ENCODE measurements around the gene SPTY2D1.
A peak's percentile ranks its signal among the peaks of the same experiment; 100 is the strongest.
"Not testable (repeated sequence)": the region's sequence is repeated elsewhere in the genome, so short reads cannot be mapped to it uniquely, and the experiment has no call there.

Gene SPTY2D1, protein sequence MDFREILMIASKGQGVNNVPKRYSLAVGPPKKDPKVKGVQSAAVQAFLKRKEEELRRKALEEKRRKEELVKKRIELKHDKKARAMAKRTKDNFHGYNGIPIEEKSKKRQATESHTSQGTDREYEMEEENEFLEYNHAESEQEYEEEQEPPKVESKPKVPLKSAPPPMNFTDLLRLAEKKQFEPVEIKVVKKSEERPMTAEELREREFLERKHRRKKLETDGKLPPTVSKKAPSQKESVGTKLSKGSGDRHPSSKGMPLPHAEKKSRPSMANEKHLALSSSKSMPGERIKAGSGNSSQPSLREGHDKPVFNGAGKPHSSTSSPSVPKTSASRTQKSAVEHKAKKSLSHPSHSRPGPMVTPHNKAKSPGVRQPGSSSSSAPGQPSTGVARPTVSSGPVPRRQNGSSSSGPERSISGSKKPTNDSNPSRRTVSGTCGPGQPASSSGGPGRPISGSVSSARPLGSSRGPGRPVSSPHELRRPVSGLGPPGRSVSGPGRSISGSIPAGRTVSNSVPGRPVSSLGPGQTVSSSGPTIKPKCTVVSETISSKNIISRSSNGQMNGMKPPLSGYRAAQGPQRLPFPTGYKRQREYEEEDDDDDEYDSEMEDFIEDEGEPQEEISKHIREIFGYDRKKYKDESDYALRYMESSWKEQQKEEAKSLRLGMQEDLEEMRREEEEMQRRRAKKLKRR

DNA sequence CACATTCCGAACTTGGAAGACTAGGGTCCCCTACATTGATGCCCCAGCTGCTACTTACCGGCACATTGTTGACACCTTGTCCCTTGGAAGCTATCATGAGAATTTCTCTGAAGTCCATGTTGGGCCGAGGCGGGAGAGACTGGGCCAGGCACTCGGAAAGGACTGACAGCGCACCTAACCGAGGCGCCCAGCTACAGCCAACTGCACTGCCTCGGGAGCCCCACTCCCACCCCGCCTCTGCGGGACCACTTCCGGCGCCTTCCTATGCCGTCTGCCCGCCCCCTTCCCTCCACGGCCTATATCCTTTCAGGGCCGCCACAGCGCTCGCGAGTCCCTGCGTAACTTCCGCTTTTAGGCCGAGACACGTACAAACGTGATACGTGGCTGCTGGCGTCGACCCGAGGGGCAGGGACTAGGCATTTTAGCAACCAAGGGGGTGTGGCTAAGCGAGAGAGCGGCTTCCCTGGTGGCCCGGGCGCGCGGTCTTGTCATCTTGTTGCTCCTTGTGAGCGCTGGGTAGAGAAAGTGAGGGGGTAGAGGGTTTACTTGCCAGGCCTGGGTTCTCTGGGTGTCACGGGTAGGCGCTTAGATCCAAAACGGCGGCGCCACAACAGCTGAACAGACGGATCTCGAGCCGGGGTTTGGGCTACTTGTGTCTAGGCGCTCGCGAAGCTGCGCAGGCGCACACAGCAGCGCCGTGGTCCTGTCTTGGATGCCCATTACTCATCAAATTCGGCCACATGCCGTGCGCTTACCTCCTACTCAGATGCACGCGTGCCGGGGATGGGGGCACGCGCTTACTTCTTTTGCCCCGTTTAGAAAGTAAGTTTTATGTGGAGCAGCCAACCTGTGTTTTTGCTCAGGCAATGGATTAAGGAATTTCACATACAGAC, at the start of gene SPTY2D1:
Gene SPTY2D1 (minus strand): TSS at position 203 of the 893 bp plus-strand sequence. CDS start 85 bp downstream, at position 118.
- DNase-seq (ENCODE audit: low read depth): peak; percentile 96

DNA sequence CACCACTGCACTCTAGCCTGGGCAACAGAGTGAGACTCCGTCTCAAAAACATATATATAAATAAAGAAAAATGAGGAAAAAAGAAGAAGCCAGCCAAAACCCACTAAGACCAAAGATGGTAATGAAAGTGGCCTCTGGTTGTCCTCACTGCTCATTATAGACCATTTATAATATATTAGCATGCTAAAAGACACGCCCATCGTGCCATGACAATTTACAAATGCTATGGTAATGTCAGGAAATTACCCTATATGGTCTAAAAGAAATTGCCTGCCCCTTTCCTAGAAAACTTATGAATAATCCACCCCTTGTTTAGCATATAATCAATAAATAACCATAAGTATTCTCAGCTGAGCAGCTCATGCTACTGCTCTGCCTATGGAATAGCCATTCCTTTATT, 48.3 kb upstream of the SPTY2D1 start:
- no peak for DNase-seq (ENCODE audit: low read depth)

DNA sequence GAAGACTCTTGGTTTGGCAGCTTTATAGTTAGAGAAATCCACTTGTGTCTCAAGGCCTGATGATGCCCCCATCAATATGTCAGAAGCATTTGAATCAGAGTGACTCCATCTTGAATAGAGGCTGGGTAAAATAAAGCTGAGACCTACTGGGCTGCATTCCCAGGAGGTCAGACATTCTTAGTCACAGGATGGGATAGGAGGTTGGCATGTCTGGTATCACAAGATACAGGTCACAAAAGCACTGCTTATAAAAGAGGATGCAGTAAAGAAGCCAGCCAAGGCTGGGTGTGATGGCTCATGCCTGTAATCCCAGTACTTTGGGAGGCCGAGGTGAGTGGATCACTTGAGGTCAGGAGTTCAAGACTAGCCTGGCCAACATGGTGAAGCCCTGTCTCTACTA, 47.8 kb upstream of the SPTY2D1 start:
- not testable (repeated sequence) for DNase-seq (ENCODE audit: low read depth)

DNA sequence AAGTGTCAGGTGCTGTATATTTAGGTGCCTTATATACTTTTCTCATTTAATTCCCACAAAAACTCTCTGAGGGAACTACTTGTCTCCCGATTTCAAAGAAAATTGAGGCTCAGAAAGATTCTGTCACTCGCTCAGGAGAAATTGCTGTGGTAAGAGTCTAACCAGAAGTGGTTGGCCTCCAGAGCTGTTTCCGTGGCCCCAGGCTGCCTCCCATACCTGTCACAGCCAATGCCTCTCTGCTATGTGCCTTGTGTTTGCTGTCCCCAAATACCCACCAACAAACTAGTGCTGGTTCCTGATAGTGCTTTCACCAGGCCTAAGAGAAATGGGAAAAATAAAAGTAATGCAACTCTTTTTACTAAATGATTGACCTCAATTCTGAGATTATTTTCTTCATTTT, 43.4 kb upstream of the SPTY2D1 start:
- no peak for DNase-seq (ENCODE audit: low read depth)

DNA sequence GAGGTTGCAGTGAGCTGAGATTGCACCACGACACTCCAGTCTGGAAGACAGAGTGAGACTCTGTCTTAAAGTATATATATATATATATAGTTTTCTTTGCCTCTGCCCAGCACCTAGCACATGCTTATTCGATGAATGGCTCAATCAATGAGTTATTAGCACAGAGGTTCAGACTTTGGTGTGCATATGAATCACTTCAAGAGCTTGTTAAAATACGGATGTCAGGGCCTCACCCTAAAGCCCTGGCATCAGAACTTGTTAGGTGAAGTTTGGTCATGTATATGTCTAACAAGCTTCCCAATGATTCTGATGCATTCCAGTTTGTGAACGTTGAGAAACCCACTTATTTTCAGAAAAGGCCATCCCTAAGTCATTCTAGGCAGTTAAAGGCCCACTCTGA, 42.7 kb upstream of the SPTY2D1 start:
- no peak for DNase-seq (ENCODE audit: low read depth)

DNA sequence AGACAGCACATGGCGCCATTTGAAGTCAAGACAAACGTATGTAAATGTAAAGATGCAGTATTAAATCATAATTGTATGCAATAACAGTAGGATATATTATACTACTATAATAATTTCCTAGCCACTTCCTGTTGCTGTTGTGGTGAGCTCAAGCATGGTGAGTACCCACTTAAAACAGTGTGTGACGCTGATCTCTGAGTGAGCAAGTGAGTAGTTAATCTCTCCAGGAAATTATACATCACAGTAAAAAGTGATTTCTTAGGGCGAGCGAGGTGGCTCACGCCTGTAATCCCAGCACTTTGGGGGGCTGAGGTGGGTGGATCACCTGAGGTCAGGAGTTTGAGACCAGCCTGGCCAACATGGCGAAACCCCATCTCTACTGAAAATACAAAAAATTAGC, 38.1 kb upstream of the SPTY2D1 start:
- DNase-seq (ENCODE audit: low read depth): peak; percentile 34

DNA sequence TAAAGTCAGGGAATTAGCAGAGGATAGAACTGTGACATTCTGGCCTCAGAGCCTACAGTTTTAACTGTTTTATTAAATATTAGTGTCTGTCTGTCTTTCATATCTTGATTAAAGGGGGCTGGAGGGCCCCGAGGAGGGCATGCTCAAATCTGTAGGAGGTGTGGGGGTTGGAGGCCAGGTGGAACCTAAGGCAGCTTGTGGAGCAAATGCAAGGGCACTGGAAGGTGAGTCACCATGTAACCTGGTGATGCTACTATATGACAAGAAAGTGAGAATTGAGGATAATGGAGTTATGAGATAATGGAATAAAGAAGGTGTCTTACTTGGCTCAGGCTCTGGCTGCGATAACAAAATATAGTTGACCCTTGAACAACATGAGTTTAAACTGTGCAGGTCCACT, 37.1 kb upstream of the SPTY2D1 start:
- DNase-seq (ENCODE audit: low read depth): no peak

DNA sequence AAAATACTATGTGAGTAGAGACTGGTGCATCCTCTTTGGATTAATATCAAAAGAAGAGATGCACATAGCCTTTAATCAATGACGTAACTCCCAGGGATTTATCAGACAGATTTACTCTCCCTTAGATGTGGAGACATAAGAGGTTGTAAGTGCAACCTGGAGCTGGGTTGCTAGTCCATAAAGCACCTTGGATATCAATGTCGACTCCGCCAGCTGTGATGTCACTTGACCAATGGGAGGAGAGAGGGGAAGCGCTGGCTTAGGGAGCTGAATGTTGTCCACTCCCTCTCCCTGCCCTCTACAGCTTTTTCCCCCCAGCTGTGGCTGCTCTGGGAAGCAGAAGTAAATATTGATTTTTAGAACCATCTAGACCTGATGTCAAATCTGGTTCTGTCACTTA, 35.6 kb upstream of the SPTY2D1 start:
- DNase-seq (ENCODE audit: low read depth): no peak

DNA sequence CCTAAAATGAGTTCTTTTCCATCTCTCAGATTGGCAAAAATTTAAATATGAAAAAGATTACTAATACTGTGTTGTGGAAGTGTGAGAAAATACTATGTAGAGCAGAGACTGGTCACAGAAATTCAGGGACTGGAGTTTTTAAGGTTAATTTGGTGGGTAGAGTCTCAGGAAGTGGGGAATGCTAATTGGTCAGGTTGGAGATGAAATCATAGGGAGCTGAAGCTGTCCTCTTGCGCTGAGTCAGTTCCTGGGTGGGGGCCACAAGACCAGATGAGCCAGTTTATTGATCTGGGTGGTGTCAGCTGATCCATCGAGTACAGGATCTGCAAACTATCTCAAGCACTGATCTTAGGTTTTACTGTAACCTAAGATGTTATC, 35.1 kb upstream of the SPTY2D1 start:
- DNase-seq (ENCODE audit: low read depth): no peak

DNA sequence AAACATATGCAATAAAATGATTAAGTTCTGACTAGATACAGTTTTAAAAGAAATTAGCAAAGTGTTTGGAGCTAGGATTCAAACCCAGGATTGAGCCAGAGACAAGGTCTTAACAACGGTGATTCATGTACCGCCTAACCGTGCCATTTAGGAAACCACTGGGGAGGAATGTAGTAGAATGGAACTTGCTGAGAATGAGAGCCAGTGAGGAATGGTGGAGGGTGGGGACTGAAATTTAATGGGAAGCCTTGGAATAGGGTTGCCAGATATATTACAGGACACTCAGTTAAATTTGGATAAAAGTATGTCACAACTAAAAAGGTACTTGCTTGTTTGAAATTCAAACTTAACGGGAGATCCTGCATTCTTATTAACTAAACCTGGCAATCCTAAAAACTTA, 34.0 kb upstream of the SPTY2D1 start:
- DNase-seq (ENCODE audit: low read depth): no peak

DNA sequence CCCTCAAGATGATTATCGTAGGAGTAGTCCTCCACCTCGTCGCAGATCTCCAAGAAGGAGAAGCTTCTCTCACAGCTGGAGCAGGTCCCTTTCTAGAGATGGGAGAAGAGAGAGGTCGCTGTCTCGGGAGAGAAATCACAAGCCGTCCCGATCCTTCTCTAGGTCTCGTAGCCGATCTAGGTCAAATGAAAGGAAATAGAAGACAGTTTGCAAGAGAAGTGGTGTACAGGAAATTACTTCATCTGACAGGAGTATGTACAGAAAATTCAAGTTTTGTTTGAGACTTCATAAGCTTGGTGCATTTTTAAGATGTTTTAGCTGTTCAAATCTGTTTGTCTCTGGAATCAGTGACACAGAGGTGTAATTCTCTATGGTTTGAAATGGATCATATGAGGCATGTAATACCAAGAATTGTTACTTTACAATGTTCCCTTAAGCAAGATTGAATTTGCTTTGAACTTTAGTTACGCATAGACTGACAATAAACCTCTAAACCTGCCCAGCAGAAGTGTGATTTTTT, 31.3 kb upstream of the SPTY2D1 start:
- not testable (repeated sequence) for DNase-seq (ENCODE audit: low read depth)

DNA sequence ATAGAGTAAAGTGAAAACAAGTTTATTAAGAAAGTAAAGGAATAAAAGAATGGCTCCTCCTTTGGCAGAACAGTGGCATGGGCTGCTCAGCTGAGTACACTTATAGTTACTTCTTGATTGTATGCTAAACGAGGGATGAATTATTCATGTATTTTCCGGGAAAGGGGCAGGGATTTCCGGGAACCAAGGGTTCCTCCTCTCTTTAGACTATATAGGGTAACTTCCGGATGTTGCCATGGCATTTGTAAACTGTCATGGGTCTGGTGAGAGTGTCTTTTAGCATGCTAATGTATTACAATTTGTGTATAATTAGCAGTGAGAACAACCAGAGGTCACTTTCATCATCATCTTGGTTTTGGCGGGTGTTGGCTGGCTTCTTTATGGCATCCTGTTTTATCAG, 23.5 kb upstream of the SPTY2D1 start:
- DNase-seq (ENCODE audit: low read depth): no peak

DNA sequence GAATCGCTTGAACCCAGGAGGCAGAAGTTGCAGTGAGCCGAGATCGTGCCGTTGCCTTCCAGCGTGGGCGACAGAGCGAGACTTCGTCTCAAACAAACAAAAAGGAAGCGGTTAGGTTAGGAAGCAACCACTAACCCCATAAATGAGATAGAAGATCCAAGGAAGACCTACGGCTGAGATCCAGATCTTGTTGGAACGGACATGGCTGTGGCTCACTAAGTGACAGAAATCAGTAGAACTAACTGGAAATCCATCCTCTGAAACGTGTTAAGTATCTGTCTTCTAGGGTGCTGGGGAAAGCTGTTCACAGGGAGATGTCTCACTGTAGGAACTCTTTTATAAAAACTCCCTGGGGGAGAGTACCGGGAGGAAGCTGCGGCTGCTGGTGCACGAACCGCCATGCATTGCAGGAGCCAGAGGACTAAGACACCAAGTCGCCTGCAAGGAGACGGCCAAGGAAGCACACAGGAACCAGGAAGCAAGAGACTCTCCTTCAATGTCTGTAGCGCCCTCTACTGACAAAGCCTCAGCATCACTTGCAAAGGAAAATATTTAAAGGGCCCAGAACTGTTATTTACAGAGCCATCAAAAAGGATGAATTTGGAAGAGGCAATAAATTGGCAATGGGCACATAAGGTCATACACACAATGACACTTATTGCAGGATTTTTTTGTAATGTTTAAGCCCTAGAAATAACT, 16.9 kb upstream of the SPTY2D1 start:
- DNase-seq (ENCODE audit: low read depth): no peak

DNA sequence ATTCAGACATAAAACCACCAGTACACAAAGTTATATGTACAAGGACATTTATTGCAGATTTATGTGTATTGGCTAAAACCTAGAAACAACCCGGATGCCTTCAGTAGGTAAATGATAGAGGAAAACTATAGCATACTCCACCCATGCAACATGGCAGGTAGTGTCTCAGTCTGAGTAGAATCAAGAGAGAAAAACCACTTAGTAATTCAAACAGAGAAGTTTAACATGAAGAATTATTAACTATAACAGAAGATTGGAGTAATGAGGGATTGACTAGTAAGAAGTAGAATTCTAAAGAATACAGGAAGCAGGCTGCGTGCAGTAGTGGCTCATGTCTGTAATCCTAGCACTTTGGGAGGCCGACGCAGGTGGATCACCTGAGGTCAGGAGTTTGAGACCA, 16.2 kb upstream of the SPTY2D1 start:
- no peak for DNase-seq (ENCODE audit: low read depth)

DNA sequence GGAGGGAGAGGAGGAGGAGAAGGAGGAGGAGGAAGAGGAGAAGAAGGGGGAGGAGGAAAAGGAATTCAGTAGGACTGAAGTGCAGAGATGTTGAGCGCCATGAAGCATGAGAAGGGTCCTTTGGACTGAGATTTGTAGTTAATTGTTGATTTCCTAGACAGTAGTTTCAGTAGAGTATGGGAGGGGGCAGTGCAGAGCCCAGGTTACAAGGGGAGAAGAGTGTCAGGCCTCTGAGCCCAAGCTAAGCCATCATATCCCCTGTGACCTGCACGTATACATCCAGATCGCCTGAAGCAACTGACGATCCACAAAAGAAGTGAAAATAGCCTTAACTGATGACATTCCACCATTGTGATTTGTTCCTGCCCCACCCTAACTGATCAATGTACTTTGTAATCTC, 8.9 kb upstream of the SPTY2D1 start:
- DNase-seq (ENCODE audit: low read depth): not testable (repeated sequence)

DNA sequence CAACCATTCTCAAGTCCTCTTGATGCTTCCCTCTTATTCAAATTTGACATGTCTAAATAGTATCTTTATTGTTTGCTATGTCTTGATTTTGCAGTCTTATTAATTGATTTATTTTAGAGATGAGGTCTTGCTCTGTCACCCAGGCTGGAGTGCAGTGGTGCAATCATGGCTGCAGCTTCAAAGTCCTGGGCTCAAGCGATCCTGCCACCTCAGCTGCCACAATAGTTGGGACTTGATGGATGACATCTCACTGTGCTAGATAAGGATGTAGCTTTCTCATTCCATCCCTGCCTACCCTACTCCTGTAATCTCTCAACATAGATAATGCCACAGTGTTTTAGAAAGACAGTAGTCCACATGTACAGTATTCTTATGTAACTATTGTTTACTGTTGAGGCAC, 7.5 kb upstream of the SPTY2D1 start:
- DNase-seq (ENCODE audit: low read depth): no peak

DNA sequence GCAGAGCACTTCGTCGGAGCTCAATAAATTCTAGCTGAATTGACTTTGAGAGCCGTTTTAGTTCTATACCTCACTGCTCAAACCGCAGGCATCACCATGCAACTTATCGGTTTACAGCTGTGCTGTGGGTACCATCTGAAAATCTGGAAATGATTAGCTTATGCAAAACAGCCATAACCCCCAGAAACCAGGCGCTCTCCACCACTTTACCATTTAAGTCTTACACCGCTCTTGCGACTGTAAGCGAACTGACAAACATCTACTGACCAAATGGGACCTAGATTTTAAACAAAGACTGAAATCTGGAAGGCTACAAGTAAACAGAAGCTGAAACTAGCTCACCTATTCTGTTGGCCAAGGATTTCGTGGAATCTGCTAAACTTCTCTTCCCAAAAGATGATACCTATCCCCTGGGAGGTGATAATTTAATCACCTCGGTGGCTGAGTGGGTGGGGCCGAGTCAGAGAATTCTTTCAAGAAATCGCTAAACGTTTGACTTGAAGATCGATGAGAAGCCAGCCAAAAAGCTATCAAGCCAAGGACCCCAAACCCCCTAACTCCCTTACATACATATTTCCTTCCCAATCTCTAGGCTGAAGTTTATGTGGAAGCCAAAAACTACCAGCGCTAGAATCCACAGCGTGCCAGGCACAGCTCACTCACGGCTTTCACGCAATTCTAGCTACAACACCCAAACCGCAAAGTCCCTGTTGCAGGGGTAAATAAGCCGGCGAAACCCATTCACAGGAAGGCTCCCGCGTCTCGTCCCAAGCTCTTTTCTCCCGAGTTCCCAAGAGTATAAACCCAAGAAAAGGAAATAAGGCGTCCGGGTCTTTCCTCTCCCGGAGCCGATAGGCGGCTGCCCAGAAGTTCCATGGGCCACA, 644 bp downstream of the SPTY2D1 start:
- DNase-seq (ENCODE audit: low read depth): no peak

DNA sequence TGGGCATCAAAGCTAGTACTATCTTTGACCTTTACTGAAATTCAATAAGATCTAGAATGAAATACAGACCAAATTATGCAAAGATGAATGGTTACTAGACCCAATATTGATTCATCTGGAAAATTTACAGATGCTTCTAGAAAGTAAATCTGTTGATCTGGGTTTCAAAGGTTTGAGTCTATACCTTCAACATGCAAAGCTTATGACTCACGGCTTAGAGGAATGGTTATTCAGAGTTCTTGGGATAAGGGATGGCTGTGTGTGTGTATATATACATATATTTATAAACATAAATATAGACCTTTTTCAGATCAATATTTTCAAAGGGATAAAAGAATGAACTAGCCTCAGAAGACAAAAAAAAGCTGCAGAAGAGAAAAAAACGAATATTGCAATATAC, 1.3 kb downstream of the SPTY2D1 start:
- DNase-seq (ENCODE audit: low read depth): no peak

DNA sequence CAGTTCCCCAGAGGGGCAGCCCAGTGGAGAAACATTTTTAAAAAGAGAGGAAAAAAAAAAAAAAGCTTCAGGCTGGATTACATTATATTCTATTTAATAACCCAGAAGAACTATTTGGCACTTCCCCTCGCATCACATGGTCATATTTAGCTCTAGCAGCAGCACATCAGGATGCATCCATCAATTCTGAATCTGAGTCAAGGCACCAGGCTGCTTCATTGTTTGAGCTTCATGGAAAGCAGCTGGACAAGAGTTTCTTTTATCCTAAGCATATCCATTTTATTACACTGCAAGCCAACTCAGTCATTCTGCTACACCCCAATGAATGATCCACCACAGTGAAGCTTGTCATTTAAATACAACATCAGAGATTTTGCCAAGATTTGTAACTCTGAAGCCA, 10.0 kb downstream of the SPTY2D1 start:
- no peak for DNase-seq (ENCODE audit: low read depth)

DNA sequence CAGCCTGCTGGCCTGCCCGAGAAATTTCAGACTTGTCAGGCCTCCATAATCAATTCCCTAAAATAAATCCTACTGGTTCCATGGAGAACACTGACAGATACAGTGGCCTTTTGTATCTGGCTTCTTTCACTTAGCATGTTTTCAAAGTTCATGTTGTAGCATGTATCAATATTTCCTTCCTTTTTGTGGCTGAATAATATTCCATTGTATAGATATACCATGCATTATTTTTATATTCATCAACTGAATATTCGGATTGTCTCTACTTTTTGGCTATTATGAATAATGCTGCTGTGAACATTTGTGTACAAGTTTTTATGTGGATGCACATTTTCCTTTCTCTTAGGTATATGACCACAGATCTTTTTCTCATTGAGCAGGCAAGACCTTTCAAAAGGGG, 10.4 kb downstream of the SPTY2D1 start:
- no peak for DNase-seq (ENCODE audit: low read depth)

Data from stimulated activated CD8-positive, alpha-beta memory T cell treated with anti-CD3 and anti-CD28 coated beads, Interleukin-12 subunit alpha, Interleukin-12 subunit beta, amount 100 ng/mL, for 1 hour (primary cell).